Placental epithelial cell (primary cell): ENCODE results near the gene GNAO1. TPM values are rescaled to one million over a fixed set of nuclear protein-coding genes. Genes with fewer than 3 reads are reported as not detected.

Experiments
- small RNA-seq: library from RNA; depleted of rRNA; stranded (forward); fragments of <200 nt; gene quantifications from one replicate; pipeline ENCODE3, GENCODE V24; 2012
- total RNA-seq: library from RNA; depleted of rRNA; stranded (reverse); fragments of >200 nt; gene quantifications from 2 replicates; pipeline ENCODE4 v1.2.3, GENCODE V29; 2012

The GNAO1 gene
- total RNA-seq = 1.6 and 5.4 TPM in 2 replicates

DNA sequence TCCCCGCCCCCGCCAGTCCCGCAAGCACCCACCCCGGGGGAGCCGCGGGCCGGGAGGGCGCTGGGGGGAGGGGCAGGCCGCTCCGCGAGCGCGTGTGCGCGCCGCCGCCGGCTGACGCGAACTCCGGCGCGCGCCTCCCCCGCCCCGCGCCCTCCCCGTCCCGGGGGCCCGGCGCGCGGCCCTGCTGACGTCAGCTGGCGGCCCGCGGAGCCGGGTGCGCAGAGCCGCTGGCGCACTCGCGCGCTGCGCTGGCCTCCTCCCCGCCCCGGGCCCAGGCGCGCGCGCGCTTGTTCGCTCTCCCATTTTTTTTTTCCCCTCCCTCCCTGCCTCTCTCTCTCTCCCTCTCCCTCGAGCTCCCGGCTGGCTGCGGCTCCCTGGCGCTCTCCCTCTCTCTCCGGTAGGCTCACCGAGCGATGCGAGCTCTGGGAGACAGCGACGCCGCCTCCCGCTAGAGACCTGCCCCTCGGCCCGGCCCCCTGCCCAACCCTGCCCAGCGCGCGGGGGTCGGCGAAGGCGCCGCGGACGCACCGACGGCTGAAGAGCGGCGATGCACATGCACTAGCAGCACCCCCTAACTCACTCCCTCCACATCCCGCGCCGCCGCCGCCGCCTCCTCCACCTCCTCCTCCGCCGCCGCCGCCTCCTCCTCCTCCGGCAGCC lies at the start of gene GNAO1:
Gene GNAO1, plus strand, starts transcription at position 334 of the 660 bp plus-strand sequence. CDS start 747 bp downstream, outside the sequence.

Small RNAs within 50 kb of the gene (small RNA-seq; reads per million reads assigned to genes)
- 1.1 reads per million, percentile 61 among the genes with 10 or more reads in this experiment for gene MIR3935

Other genes starting within 250 kb of the GNAO1 start
- 212 and 216 TPM in 2 replicates for gene AMFR, start 234.1 kb downstream of the GNAO1 start, total RNA-seq